Stimulated activated CD4-positive, alpha-beta T cell treated with anti-CD3 and anti-CD28 coated beads, Interleukin-4, amount 100 ng/mL, for 1 hour (primary cell): ENCODE results near the gene SLC23A3.

Experiments used
- DNase-seq: peaks from one replicate; pipeline ENCODE4 v3.0.0-alpha.2; 2020

SLC23A3 gene

GRCh38 chr2:219175486-219175885, 5.7 kb upstream of the SLC23A3 start:
- DNase-seq, result no peak

GRCh38 chr2:219174801-219175200, 5.0 kb upstream of the SLC23A3 start:
- no peak for DNase-seq

GRCh38 chr2:219174146-219174545, 4.3 kb upstream of the SLC23A3 start:
- no peak for DNase-seq

- no peak for DNase-seq
Observed at GRCh38 chr2:219173176-219173575, 3.3 kb upstream of the SLC23A3 start.

GRCh38 chr2:219172231-219173154, 2.7 kb upstream of the SLC23A3 start:
- DNase-seq, result no peak

- DNase-seq, result no peak
Observed at GRCh38 chr2:219171231-219171651, 1.4 kb upstream of the SLC23A3 start.

GRCh38 chr2:219168932-219169331, 897 bp downstream of the SLC23A3 start:
- no peak for DNase-seq

- DNase-seq, result no peak
Observed at GRCh38 chr2:219168526-219168925, 1.3 kb downstream of the SLC23A3 start.

GRCh38 chr2:219167997-219168396, 1.8 kb downstream of the SLC23A3 start:
- DNase-seq, result no peak

- DNase-seq, result no peak
Observed at GRCh38 chr2:219165058-219165911, 4.5 kb downstream of the SLC23A3 start.

- no peak for DNase-seq
Observed at GRCh38 chr2:219163156-219163555, 6.7 kb downstream of the SLC23A3 start.

- no peak for DNase-seq
Observed at GRCh38 chr2:219161097-219161496, 8.7 kb downstream of the SLC23A3 start.

- peak; percentile 94 for DNase-seq
Observed at GRCh38 chr2:219160186-219161017, 9.4 kb downstream of the SLC23A3 start, which contains the start of gene NHEJ1. Gene NHEJ1 (minus strand): TSS chr2:219160815. CDS start chr2:219158362, 2,453 bp downstream.

GRCh38 chr2:219159771-219160185, 10.1 kb downstream of the SLC23A3 start:
- DNase-seq, result no peak

- no peak for DNase-seq
Observed at GRCh38 chr2:219158586-219158985, 11.2 kb downstream of the SLC23A3 start.

GRCh38 chr2:219158025-219158424, 11.8 kb downstream of the SLC23A3 start:
- no peak for DNase-seq

GRCh38 chr2:219157396-219157795, 12.4 kb downstream of the SLC23A3 start:
- no peak for DNase-seq

GRCh38 chr2:219155054-219155644, 14.7 kb downstream of the SLC23A3 start:
- DNase-seq, result no peak

- DNase-seq, result no peak
Observed at GRCh38 chr2:219149667-219150066, 20.2 kb downstream of the SLC23A3 start.

- no peak for DNase-seq
Observed at GRCh38 chr2:219142329-219142728, 27.5 kb downstream of the SLC23A3 start.

GRCh38 chr2:219140722-219141121, 29.1 kb downstream of the SLC23A3 start:
- no peak for DNase-seq

GRCh38 chr2:219133976-219134375, 35.9 kb downstream of the SLC23A3 start:
- no peak for DNase-seq
